CD4-positive, alpha-beta T cell (primary cell): Measurements from ENCODE around the gene CCDC137. TPM values are rescaled to one million over a fixed set of nuclear protein-coding genes. Genes with fewer than 3 reads are reported as not detected.

ENCODE experiments used
- ATAC-seq: fragments of 200-7000 bp; cut with Tn5 transposase; one replicate; pipeline ENCODE4 v1.10.0; 2022; ENCODE audit warnings: mild to moderate bottlenecking; ENCODE audit not compliant: poor library complexity
- CTCF ChIA-PET: fragments of 350-600 bp; sonication (Branson Sonifier 250); formaldehyde crosslinking; loops from one replicate; lab custom pipeline; 2021; ENCODE audit warnings: antibody characterized with exemption, inconsistent platforms; lab: Charles Lee
- POLR2A ChIA-PET: fragments of 350-600 bp; sonication (Branson Sonifier 250); formaldehyde crosslinking; loops from one replicate; lab custom pipeline; 2021; ENCODE audit warnings: antibody characterized with exemption, inconsistent platforms; lab: Charles Lee
- DNase-seq, 14 experiments: peaks; one replicate each; pipeline ENCODE4 v3.0.0-alpha.2; 2013 to 2020; ENCODE audit warnings: mixed read lengths in 2 of 14
- H3K27ac ChIP-seq, 2 donors: one replicate each; pipeline versions ENCODE4 v1.5.1 to v1.7.0; 2013; ENCODE audit warnings: low read length in 2 of 2, low read depth in 1 of 2, mild to moderate bottlenecking in 1 of 2
- H3K27me3 ChIP-seq, 2 experiments: 1 replicate in 1 of 2; 2 replicates in 1 of 2; pipeline versions ENCODE4 v1.6.1 to v1.7.0; 2013; ENCODE audit warnings: low read length in 2 of 2, control low read depth in 1 of 2, mild to moderate bottlenecking in 1 of 2, moderate library complexity in 1 of 2; ENCODE audit not compliant: insufficient read depth in 2 of 2, control insufficient read depth in 1 of 2
- H3K36me3 ChIP-seq: one replicate; pipeline ENCODE4 v1.6.1; 2013; ENCODE audit warnings: low read length, control low read depth; ENCODE audit not compliant: insufficient read depth
- H3K4me1 ChIP-seq: one replicate; pipeline ENCODE4 v1.6.1; 2013; ENCODE audit warnings: low read length, control low read depth; ENCODE audit not compliant: insufficient read depth
- H3K4me3 ChIP-seq: one replicate; pipeline ENCODE4 v1.5.1; 2013; ENCODE audit warnings: mild to moderate bottlenecking, low read length, moderate library complexity
- H3K9me3 ChIP-seq, 2 experiments: 1 replicate in 1 of 2; 2 replicates in 1 of 2; pipeline versions ENCODE4 v1.6.1 to v1.7.0; 2013; ENCODE audit warnings: low read length in 2 of 2, mild to moderate bottlenecking in 2 of 2, control low read depth in 1 of 2, moderate library complexity in 1 of 2; ENCODE audit not compliant: control insufficient read depth in 1 of 2, insufficient read depth in 1 of 2
- H3K27ac Mint-ChIP-seq: one replicate; pipeline ENCODE4 v1.8.0; 2020; ENCODE audit warnings: mixed read lengths
- H3K27me3 Mint-ChIP-seq: one replicate; pipeline ENCODE4 v1.8.0; 2021; ENCODE audit warnings: mixed read lengths
- H3K36me3 Mint-ChIP-seq: one replicate; pipeline ENCODE4 v1.8.0; 2021; ENCODE audit warnings: low read depth, mixed read lengths
- H3K4me1 Mint-ChIP-seq: one replicate; pipeline ENCODE4 v1.8.0; 2021; ENCODE audit warnings: low read depth, mixed read lengths
- H3K4me3 Mint-ChIP-seq: one replicate; pipeline ENCODE4 v1.8.0; 2020; ENCODE audit warnings: mild to moderate bottlenecking, mixed read lengths
- H3K9me3 Mint-ChIP-seq: one replicate; pipeline ENCODE4 v1.8.0; 2020; ENCODE audit warnings: mixed read lengths
- intact Hi-C, 2 experiments: fragments of 100-400 bp; cut with DNase I in 1 of 2; cut with micrococcal nuclease in 1 of 2; formaldehyde crosslinking; loops; one replicate each; pipeline versions ENCODE4 v1.15.1 to v1.9.0; 2023 to 2025; cut with DNase I, micrococcal nuclease
- total RNA-seq, 174 experiments: library from RNA in 2 of 174; stranded (reverse) in 2 of 174; gene quantifications; one replicate each; pipeline ENCODE4 v1.2.3 and lab custom pipeline; 2021 to 2026
- TF ChIP-seq, protein P1 (sequence below): fragments of 200-600 bp; IDR thresholded peaks from one replicate; pipeline ENCODE4 v1.8.0; 2022; ENCODE audit warnings: antibody characterized with exemption, mild to moderate bottlenecking

The CCDC137 gene
- total RNA-seq, 2 experiments from 2014 or later, result 20.8 to 21.7 TPM

DNA sequence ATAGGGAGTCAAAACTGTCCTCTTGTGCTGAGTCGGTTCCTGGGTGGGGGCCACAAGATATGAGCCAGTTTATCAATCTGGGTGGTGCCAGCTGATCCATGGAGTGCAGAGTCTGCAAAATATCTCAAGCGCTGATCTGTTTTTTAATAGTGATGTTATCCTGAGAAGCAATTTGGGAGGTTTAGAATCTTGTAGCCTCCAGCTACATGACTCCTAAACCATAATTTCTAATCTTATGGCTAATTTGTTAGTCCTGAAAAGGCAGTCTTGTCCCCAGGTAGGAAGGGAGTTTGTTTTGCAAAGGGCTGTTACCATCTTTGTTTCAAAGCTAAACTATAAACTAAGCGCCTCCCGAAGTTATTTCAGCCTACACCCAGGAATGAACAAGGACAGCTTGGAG is 27.9 kb upstream of the CCDC137 start:
- no peaks in the 10 kb centered on the region for H3K36me3 ChIP-seq
- TF ChIP-seq, protein P1, sequence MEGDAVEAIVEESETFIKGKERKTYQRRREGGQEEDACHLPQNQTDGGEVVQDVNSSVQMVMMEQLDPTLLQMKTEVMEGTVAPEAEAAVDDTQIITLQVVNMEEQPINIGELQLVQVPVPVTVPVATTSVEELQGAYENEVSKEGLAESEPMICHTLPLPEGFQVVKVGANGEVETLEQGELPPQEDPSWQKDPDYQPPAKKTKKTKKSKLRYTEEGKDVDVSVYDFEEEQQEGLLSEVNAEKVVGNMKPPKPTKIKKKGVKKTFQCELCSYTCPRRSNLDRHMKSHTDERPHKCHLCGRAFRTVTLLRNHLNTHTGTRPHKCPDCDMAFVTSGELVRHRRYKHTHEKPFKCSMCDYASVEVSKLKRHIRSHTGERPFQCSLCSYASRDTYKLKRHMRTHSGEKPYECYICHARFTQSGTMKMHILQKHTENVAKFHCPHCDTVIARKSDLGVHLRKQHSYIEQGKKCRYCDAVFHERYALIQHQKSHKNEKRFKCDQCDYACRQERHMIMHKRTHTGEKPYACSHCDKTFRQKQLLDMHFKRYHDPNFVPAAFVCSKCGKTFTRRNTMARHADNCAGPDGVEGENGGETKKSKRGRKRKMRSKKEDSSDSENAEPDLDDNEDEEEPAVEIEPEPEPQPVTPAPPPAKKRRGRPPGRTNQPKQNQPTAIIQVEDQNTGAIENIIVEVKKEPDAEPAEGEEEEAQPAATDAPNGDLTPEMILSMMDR, result no peak
- H3K27me3 ChIP-seq, result no peaks in the 10 kb centered on the region
- no peaks in the 10 kb centered on the region for H3K27me3 Mint-ChIP-seq
- DNase-seq (no peak), ATAC-seq (no peak)
- H3K27ac Mint-ChIP-seq, result no peak overlapping the region
- intact Hi-C loops, result no loop called here
- POLR2A ChIA-PET, result interaction anchor here (1.5 kb wide), 1 partner anchor 27 kb away, joined by 4 read pairs; no protein-coding TSS in a partner anchor
- H3K4me3 ChIP-seq, result no peak overlapping the region
- H3K36me3 Mint-ChIP-seq, result peaks cover 4% of the 10 kb centered on the region
- peak overlapping the region; percentile 78 for H3K4me3 Mint-ChIP-seq
- peaks cover 32% of the 10 kb centered on the region for H3K4me1 ChIP-seq
- CTCF ChIA-PET, result interaction anchor here (0.9 kb wide), 1 partner anchor 38 kb away, joined by 4 read pairs; no protein-coding TSS in a partner anchor
- H3K9me3 ChIP-seq, result no peaks in the 10 kb centered on the region
- H3K9me3 Mint-ChIP-seq, result no peaks in the 10 kb centered on the region
- H3K4me1 Mint-ChIP-seq, result peaks cover 11% of the 10 kb centered on the region
- no peak overlapping the region for H3K27ac ChIP-seq

DNA sequence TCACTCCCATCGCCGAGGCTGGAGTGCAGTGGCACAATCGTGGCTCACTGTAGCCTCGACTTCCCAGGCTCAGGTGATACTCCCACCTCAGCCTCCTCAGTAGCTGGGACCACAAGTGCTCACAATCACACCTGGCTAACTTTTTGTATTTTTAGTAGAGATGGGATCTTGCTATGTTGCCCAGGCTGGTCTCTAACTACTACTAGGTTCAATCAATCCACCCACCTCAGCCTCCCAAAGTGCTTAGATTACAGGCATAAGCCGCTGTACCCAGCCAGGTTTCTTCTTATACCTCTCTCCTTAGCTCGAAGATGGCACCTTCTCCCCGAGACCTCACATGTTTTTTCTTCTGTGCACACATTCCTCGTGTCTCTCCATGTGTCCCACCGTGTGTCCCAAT is 26.5 kb upstream of the CCDC137 start:
- H3K9me3 Mint-ChIP-seq, result no peaks in the 10 kb centered on the region
- H3K9me3 ChIP-seq, result no peaks in the 10 kb centered on the region
- intact Hi-C loops, result no loop called here
- ChIA-PET CTCF (no interaction called here), POLR2A (no interaction called here)
- H3K36me3 Mint-ChIP-seq, result peaks cover 4% of the 10 kb centered on the region
- no peak overlapping the region for H3K27ac ChIP-seq
- H3K27me3 Mint-ChIP-seq, result no peaks in the 10 kb centered on the region
- peaks cover 23% of the 10 kb centered on the region for H3K4me1 ChIP-seq
- H3K4me1 Mint-ChIP-seq, result peaks cover 11% of the 10 kb centered on the region
- TF ChIP-seq, protein P1, result no peak
- H3K4me3 ChIP-seq, result no peak overlapping the region
- H3K27me3 ChIP-seq, result no peaks in the 10 kb centered on the region
- no peak overlapping the region for H3K4me3 Mint-ChIP-seq
- H3K27ac Mint-ChIP-seq, result no peak overlapping the region
- H3K36me3 ChIP-seq, result no peaks in the 10 kb centered on the region
- no peak for DNase-seq
- ATAC-seq, result no peak

DNA sequence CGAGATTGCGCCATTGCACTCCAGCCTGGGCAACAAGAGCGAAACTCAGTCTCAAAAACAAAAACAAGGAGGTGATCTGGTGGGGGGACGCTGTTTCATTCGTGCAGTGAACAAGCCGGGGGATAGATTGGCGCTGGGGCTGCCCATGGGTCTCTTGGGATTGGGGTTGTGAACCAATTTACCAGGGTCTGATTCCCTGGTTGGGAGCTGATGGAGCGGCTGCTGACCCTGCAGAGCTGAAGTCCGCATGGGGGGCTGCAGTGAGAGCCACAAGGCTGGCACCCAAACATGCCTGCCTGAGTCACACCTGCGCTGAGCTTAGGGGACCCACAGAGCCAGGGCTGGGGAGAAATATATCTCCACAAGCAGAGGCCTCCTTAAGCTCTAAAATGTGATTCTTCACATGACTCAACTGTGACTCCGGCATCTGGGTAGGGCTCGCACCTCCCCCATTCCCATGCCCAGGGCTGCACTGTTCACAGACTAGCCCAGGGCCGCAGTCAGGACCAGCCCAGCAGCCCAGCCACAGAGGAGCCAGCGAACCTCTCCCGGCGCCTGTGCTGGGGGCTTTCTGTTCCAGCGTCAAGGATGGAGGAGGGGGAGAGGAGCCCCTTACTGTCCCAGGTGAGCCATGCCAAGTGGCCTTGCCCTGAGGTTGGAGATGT is 24.6 kb upstream of the CCDC137 start:
- TF ChIP-seq, protein P1, result no peak
- no peaks in the 10 kb centered on the region for H3K4me1 Mint-ChIP-seq
- H3K27ac Mint-ChIP-seq, result no peak overlapping the region
- no peak overlapping the region for H3K4me3 ChIP-seq
- H3K36me3 ChIP-seq, result no peaks in the 10 kb centered on the region
- H3K4me3 Mint-ChIP-seq, result no peak overlapping the region
- no peak overlapping the region for H3K27ac ChIP-seq
- intact Hi-C loops, result no loop called here
- H3K9me3 ChIP-seq, result no peaks in the 10 kb centered on the region
- ATAC-seq (no peak), DNase-seq (no peak)
- POLR2A ChIA-PET, result no interaction called here
- no peaks in the 10 kb centered on the region for H3K27me3 Mint-ChIP-seq
- H3K9me3 Mint-ChIP-seq, result no peaks in the 10 kb centered on the region
- no peaks in the 10 kb centered on the region for H3K36me3 Mint-ChIP-seq
- H3K27me3 ChIP-seq, result no peaks in the 10 kb centered on the region
- CTCF ChIA-PET, result no interaction called here
- peaks cover 7% of the 10 kb centered on the region for H3K4me1 ChIP-seq
